ENCODE results near the gene SKI. TPM values are rescaled to one million over a fixed set of nuclear protein-coding genes. Genes with fewer than 3 reads are reported as not detected.

The SKI gene
- total RNA-seq, 8 experiments from 2014 or later = 5.0 to 36.8 (median 22.6) TPM

- ATAC-seq (replicated peaks in 6 of 8) = peak in 5 of 8 experiments; percentile 34 to 75 (median 73)
- Histone ChIP-seq H3K27ac (peak overlapping the region in 1 of 2 donors; percentile 37), H3K4me1 (replicated peaks in 1 of 2) (peaks cover 5% of the 10 kb centered on the region in 2 donors), H3K4me3 (no peak overlapping the region)
- WGBS, 10 experiments = 80 to 100% (median 95%) methylated on average over 2 to 38 of the region's 49 CpGs; no CpG with 5 or more reads in 3 of the 10 experiments
- in situ Hi-C loops (cut with MboI; ENCODE audit: low pct_unique_long_range_greater_than_20kb in 2 of 9, low sequenced_read_pairs in 9 of 9, unreplicated experiment in 9 of 9) = no loop called here
Measured at GRCh38 chr1:2304921-2305681, 77.0 kb downstream of the SKI start.

DNA sequence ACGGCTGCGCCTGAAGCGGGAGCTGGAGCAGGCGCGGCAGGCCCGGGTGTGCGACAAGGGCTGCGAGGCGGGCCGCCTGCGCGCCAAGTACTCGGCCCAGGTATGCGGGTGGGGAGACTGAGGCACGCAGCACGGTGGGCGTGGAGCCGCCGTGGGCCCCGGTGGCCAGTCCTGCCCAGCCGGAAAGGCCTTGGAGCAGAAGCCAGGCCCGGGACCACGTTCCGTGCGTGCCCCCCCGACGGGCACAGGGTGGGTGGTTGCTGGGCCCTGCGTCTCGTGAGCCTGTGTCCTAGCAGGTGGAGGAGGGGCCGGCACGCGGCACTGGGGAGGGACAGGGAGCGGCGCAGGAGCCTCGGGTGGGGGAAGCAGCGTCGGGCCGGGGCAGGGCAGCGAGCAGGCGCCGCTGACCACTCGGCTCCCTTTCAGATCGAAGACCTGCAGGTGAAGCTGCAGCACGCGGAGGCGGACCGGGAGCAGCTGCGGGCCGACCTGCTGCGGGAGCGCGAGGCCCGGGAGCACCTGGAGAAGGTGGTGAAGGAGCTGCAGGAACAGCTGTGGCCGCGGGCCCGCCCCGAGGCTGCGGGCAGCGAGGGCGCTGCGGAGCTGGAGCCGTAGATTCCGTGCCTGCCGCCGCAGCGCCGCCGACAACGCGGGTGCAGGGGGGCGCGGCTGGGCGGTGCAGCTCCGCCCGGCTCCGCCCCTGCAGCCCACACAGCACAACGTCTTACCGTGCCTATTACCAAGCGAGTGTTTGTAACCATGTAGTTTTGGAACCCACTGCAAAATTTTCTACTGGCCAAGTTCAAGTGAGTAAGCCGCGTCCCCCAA is 78.2 kb downstream of the SKI start:
- in situ Hi-C loops (cut with MboI; ENCODE audit: low pct_unique_long_range_greater_than_20kb in 2 of 9, low sequenced_read_pairs in 9 of 9, unreplicated experiment in 9 of 9) = no loop called here
- no peak overlapping the region for H3K4me3 ChIP-seq
- H3K27ac ChIP-seq = peak overlapping the region in 1 of 2 donors; percentile 2
- H3K4me1 ChIP-seq (replicated peaks in 1 of 2) = peaks cover 4% of the 10 kb centered on the region in 2 donors
- peak in 1 of 8 experiments; percentile 4 for ATAC-seq (replicated peaks in 6 of 8)
- 80 to 93% (median 85%) methylated on average over 6 to 30 of the region's 81 CpGs; no CpG with 5 or more reads in 7 of the 10 experiments for WGBS, 10 experiments

- in situ Hi-C loops (cut with MboI; ENCODE audit: low pct_unique_long_range_greater_than_20kb in 2 of 9, low sequenced_read_pairs in 9 of 9, unreplicated experiment in 9 of 9) = no loop called here
- Histone ChIP-seq H3K27ac (no peak overlapping the region), H3K4me3 (no peak overlapping the region), H3K4me1 (replicated peaks in 1 of 2) (peaks cover 11 to 12% of the 10 kb centered on the region in 2 donors)
- ATAC-seq (replicated peaks in 6 of 8) = no peak
- 80 to 100% (median 96%) methylated on average over 1 to 19 of the region's 41 CpGs; no CpG with 5 or more reads in 1 of the 10 experiments for WGBS, 10 experiments
Measured at GRCh38 chr1:2307064-2307605, 79.0 kb downstream of the SKI start.

- 86 to 100% (median 94%) methylated on average over 1 to 15 of the region's 15 CpGs; no CpG with 5 or more reads in 1 of the 10 experiments for WGBS, 10 experiments
- in situ Hi-C loops (cut with MboI; ENCODE audit: low pct_unique_long_range_greater_than_20kb in 2 of 9, low sequenced_read_pairs in 9 of 9, unreplicated experiment in 9 of 9) = no loop called here
- ATAC-seq (replicated peaks in 6 of 8) = no peak
- H3K4me3 ChIP-seq = no peak overlapping the region
- H3K27ac ChIP-seq = no peak overlapping the region
- H3K4me1 ChIP-seq (replicated peaks in 1 of 2) = peaks cover 19 to 20% of the 10 kb centered on the region in 2 donors
Measured at GRCh38 chr1:2307972-2308371, 79.9 kb downstream of the SKI start.

DNA sequence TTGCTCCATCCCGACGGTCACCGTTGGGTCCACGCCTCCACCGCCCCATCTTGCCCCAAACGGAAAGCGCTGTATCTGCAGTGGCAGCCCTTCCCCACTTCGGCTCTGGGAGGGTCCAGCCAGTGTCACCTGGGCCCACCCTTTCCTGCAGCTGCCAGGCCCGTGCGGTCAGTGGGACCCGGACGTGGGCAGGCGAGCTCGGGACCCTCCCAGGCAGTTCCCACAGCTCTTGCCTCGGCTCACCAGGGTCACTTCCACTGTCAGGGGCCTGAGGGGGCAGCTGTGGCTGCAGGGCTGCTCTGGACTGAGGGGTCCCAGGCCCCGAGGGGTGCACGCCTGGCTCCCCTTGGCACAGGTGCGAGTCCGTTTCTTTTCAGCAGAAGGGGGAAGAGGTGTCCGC is 80.7 kb downstream of the SKI start:
- H3K27ac ChIP-seq = no peak overlapping the region
- in situ Hi-C loops (cut with MboI; ENCODE audit: low pct_unique_long_range_greater_than_20kb in 2 of 9, low sequenced_read_pairs in 9 of 9, unreplicated experiment in 9 of 9) = no loop called here
- no peak for ATAC-seq (replicated peaks in 6 of 8)
- WGBS, 10 experiments = 78 to 96% (median 89%) methylated on average over 6 to 13 of the region's 20 CpGs; no CpG with 5 or more reads in 4 of the 10 experiments
- H3K4me1 ChIP-seq (replicated peaks in 1 of 2) = peaks cover 19 to 29% of the 10 kb centered on the region in 2 donors
- H3K4me3 ChIP-seq = no peak overlapping the region

DNA sequence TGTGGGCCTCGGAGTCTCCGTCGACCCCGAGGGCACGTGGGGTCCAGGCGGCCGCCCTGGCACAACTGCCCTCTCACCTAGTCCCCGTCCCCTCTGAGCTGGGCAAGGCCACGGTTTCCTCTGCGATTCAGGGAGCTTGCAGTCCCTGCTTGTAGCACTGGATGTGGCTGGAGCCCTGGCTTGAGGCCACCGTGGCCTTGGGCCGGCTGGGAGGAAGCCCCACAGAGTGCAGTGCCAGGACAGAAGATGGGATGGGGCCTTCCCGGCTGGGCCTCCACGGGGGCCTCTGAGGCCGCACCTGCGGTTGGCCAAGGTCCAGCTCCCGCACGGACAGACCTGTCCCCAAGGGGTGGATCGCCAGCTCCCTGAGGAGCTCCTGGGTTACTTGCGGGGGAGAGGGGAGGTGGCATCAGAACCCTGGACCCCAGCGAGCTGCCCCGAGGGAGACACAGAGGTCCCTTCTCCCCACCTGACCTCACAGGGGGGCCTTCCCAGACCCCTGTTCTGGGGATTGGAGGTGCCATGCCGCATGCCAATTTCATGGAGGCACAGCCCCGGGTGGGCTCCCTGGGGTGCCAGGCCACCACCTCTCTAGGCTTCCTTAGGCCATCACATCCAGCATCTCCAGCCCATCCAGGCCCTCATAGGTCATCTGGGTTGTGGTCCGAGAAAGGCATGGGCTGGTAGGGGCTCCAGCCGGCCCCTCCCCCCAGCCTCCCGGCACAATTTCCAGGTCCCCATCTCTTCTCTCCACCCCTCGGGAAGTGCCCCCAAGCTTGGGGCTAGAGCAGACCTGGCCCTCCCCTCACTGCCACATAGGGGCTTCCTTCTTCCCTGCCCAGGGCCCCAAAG is 82.4 kb downstream of the SKI start:
- in situ Hi-C loops (cut with MboI; ENCODE audit: low pct_unique_long_range_greater_than_20kb in 2 of 9, low sequenced_read_pairs in 9 of 9, unreplicated experiment in 9 of 9) = no loop called here
- peak overlapping the region in 1 of 2 donors; percentile 5 for H3K27ac ChIP-seq
- H3K4me3 ChIP-seq = no peak overlapping the region
- ATAC-seq (replicated peaks in 6 of 8) = no peak
- WGBS, 10 experiments = 17 to 90% (median 85%) methylated on average over 5 to 11 of the region's 28 CpGs; no CpG with 5 or more reads in 6 of the 10 experiments
- peaks cover 23 to 44% of the 10 kb centered on the region in 2 donors for H3K4me1 ChIP-seq (replicated peaks in 1 of 2)

DNA sequence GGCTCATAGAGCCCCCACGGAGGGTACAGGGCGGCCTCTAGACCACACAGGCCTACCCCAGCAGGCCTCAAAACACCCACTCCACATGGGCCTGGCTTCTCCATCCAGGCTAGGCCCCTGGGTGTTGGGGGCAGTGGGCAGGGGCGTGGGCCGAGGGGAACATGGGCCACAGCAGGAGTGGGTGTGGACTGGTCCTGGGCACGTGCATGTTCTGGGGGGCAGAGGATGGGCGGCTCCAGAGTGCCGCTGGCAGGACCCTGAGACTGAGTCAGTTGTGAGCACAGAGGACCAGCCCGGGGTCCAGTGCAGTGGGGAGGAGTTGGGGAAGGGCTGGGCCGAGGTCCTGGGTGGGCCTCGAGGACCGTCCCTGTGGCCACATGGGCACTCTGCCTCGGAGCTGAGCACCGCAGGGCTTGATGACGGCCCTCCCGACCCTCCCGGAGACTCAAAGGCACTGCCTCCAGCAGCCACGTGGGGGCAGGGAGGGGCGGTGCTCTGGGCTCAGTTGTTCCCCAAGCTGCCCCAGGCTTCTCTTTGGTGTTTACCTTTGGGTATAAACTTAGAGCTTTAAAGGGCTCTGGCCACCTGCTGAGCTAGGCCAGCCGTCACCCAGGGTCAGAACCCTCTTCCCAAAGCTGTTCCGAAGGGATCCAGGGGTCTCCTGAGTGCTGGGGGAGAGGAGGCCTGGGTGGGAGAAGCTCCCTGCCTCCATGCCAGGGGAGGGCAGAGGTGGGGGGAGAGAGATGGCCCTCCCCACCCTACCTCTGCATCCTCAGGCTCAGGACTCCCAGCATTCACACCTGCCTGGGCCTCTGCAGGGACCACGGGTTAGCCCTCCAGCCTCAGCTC is 83.3 kb downstream of the SKI start:
- ATAC-seq (replicated peaks in 6 of 8) = peak; percentile 49 to 80 (median 60)
- in situ Hi-C loops (cut with MboI; ENCODE audit: low pct_unique_long_range_greater_than_20kb in 2 of 9, low sequenced_read_pairs in 9 of 9, unreplicated experiment in 9 of 9) = no loop called here
- WGBS, 10 experiments = 4 to 61% methylated on average over 3 to 5 of the region's 21 CpGs; no CpG with 5 or more reads in 8 of the 10 experiments
- H3K4me1 ChIP-seq (replicated peaks in 1 of 2) = peaks cover 32 to 53% of the 10 kb centered on the region in 2 donors
- no peak overlapping the region for H3K4me3 ChIP-seq
- peak overlapping the region in 1 of 2 donors; percentile 5 for H3K27ac ChIP-seq

DNA sequence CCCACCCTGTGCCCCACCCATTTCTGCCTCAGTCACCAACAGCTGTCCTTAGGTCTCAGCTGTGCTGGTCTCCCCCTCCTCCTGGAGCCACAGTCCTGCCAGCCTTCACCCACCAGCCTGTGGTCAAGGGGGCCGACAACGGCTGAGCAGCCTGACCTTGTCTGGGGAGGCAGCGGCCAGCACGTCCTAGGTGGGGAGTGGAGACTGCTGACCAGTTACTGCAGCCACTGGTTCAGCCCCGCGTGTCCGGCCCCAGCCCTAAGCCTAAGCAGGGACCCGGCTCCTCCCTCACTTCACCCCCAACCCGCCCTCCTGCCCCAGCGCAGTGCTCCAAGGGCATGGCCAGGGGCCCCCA is 84.0 kb downstream of the SKI start:
- WGBS, 10 experiments = no CpG with 5 or more reads among the region's 10 CpGs

GRCh38 chr1:2312515-2313301 is 84.6 kb downstream of the SKI start:
- peak overlapping the region in 1 of 2 donors; percentile 3 for H3K27ac ChIP-seq
- WGBS, 10 experiments = 30 to 100% (median 90%) methylated on average over 1 to 2 of the region's 24 CpGs; no CpG with 5 or more reads in 7 of the 10 experiments
- in situ Hi-C loops (cut with MboI; ENCODE audit: low pct_unique_long_range_greater_than_20kb in 2 of 9, low sequenced_read_pairs in 9 of 9, unreplicated experiment in 9 of 9) = no loop called here

More for the DNA sequence above, 84.0 kb downstream of the SKI start:
- Histone ChIP-seq H3K27ac (peak overlapping the region in 1 of 2 donors; percentile 3), H3K4me1 (replicated peaks in 1 of 2) (peaks cover 39 to 60% of the 10 kb centered on the region in 2 donors), H3K4me3 (no peak overlapping the region)
- ATAC-seq (replicated peaks in 6 of 8) = peak in 1 of 8 experiments; percentile 2
- in situ Hi-C loops (cut with MboI; ENCODE audit: low pct_unique_long_range_greater_than_20kb in 2 of 9, low sequenced_read_pairs in 9 of 9, unreplicated experiment in 9 of 9) = no loop called here

DNA sequence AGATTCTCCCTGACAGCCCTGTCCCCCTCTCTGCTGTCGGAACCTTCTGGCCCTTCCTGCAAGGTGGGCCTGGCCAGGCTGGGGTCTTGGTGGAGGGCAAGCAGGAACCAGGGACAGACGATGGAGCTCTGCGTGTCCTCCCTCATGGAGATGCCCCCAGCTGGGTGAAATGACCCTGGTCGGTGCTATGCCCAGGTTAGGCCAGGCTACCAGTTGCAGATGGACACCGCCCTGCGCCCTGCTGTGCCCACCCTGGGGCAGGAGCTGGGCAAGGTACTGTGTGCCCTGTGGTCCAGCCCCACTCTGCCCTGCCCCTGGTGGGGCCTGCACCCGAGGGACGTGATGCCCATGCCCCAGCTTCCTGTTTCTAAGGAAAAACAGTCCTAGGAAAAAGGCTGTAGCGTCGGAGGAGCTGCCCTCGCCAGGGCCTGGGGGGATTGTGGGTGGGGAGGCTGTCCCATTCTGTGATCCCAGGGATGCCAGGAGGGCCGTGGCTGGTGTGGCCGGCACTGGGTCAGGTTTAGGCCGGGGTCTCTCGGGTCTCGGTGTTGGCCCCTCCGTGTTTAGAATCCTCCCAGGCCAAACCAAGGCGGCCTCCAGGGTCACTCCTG is 85.6 kb downstream of the SKI start:
- Histone ChIP-seq H3K4me1 (replicated peaks in 1 of 2) (peaks cover 55 to 76% of the 10 kb centered on the region in 2 donors), H3K4me3 (peak overlapping the region in 3 of 5 donors; percentile 40 to 48 (median 43)), H3K27ac (peak overlapping the region in 1 of 2 donors; percentile 84)
- in situ Hi-C loops (cut with MboI; ENCODE audit: low pct_unique_long_range_greater_than_20kb in 2 of 9, low sequenced_read_pairs in 9 of 9, unreplicated experiment in 9 of 9) = no loop called here
- no peak for ATAC-seq (replicated peaks in 6 of 8)
- 38 to 72% methylated on average over 5 to 6 of the region's 18 CpGs; no CpG with 5 or more reads in 8 of the 10 experiments for WGBS, 10 experiments

More at GRCh38 chr1:2312515-2313301, 84.6 kb downstream of the SKI start:
- H3K4me1 ChIP-seq (replicated peaks in 1 of 2) = peaks cover 45 to 66% of the 10 kb centered on the region in 2 donors
- no peak overlapping the region for H3K4me3 ChIP-seq
- ATAC-seq (replicated peaks in 6 of 8) = no peak
